GM19455 (cell line): ENCODE results near the gene C19orf33.
A peak's percentile ranks its signal among the peaks of the same experiment; 100 is the strongest.
"Not testable (repeated sequence)": the region's sequence is repeated elsewhere in the genome, so short reads cannot be mapped to it uniquely, and the experiment has no call there.

Source experiments
- ATAC-seq: cut with Tn5 transposase; IDR thresholded peaks from one replicate; pipeline ENCODE4 v1.9.1; 2021; ENCODE audit not compliant: unreplicated experiment

C19orf33 gene

DNA sequence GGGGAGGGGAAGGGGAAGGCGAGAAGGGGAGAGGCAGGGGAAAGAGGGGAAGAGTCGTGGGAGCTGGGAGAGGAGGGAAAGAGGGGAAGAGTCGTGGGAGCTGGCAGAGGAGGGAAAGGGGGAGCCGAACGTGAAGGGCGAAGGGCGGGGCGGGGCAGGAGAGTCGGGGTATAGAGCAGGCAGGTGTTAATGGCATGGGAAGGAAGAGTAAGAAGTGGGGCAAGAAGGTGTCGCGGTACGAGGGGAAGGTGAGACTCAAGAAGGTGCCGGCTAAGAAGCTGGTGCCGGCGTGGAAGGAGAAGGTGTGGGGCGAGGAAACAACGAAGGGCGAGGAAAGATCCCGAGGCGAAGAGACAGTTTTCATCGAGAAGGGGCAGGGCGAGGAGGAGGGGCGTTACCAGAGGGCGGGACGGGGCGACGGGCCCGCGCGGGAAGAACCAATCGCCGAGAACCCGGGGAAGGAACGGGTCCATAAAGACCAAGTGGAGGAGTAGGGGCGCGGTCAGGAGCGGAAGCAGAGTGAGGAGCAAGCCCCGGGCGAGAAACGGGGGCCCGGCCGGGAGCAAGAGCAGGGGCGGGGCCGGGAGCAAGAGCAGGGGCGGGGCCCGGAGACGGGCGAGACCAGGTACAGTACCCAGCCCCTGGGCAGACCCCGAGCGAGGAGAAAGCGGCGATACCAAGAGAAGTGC is 32.0 kb downstream of the C19orf33 start:
- peak; percentile 66 for ATAC-seq

DNA sequence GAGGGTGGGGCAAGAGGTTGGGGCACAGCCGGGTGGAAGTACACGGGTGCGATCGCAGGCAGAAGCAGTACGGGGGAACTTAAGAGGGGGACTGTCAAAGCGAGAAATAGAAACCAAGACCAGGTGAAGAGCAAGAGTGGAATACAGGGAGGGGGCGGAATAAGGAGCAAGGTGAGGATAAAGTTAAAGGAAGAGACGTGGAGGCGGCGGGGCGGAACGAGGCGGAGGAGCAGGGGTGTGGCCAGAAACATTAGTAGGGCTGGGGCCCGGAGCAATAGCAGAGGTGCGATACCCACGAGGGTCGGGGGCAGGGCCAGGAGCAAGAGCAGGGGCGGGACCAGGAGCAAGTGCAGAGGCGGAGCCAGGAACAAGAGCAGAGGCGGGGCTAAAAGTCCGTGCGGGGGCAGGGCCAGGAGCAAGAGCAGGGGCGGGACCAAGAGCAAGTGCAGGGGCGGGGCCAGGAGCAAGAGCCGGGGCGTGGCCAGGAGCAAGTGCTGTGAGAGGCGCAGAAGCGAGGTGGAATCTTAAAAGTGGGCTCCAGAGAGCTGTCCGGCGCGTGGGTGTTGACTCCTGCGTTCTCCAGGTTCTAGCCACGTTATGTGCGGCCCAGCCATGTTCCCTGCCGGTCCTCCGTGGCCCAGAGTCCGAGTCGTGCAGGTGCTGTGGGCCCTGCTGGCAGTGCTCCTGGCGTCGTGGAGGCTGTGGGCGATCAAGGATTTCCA is 32.7 kb downstream of the C19orf33 start:
- peak; percentile 48 for ATAC-seq

DNA sequence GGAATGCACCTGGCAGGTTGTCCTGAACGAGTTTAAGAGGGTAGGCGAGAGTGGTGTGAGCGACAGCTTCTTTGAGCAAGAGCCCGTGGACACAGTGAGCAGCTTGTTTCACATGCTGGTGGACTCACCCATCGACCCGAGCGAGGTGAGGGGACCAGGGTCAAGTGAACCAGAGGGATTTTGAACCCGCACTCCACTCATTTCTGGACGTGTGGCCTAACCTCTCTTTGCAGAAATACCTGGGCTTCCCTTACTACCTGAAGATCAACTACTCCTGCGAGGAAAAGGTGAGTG is 33.3 kb downstream of the C19orf33 start:
- ATAC-seq = no peak

DNA sequence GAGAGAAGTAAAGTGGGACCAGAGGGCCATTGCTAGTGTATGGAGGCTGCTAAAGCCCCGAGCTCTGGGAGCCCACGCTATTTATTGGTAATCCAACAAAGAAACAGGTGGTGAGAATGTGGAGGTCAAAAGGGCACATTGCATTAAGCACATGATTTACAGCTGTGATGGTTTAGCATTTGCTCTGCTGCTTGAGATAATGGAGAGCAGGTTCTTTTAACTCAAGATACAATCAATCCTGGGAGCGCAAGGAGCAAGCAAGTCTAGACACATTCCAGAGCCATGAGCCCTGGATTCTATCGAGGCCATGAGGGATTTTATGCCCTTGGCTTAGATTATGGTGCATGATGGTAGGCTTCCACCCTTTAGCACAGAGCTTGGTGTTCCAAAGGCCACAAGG is 35.0 kb downstream of the C19orf33 start:
- ATAC-seq = not testable (repeated sequence)

DNA sequence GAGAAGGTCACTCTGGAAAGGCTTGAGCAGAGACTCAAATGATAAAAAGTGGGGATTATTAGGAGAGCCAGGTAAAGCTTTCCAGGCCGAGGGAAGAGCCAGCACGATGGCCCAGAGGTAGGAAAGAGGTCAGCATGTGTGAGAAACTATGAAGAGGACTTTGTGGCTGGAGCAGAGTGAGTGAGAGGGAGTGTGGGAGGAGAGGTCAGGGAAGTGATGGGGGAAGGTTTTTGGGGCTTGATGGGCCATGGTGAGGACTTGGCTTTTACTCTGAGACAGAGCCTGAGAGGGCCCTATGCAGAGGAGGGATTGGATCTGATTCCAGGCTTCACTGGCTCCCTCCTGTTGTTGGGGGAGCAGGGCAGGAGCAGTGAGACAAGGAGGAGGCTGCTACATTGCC is 36.9 kb downstream of the C19orf33 start:
- no peak for ATAC-seq

DNA sequence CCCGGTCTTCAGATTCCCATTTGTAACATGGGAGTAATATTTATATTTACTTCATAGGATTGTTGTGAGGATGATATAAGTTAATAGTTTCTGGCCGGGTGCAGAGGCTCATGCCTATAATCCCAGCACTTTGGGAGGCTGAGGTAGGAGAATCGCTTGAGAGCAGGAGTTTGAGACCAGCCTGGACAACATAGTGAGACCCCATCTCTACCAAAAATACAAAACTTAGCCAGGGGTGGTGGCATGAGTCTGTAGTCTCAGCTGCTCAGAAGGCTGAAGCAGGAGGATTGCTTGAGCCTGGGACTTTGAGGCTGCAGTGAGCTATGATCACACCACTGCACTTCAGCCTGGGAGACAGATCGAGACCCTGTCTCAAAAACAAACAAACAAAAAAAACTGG is 42.8 kb downstream of the C19orf33 start:
- ATAC-seq = no peak

DNA sequence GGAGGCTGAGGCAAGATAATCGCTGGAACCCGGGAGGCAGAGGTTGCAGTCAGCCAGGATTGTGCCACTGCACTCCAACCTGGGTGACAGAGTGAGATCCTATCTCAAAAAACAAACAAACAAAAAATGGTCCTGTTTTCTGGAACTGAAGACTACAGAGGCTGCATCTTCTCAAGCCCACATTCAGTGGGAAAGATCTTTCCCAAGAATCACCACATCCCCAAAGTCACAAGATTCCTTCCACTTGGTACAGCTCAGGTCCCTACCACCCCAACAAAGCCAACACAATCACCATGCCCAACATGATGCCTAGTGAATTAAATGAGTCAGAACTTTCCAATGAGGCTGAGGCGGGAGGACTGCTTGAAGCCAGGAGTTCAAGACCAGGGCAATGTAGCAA is 46.8 kb downstream of the C19orf33 start:
- no peak for ATAC-seq

DNA sequence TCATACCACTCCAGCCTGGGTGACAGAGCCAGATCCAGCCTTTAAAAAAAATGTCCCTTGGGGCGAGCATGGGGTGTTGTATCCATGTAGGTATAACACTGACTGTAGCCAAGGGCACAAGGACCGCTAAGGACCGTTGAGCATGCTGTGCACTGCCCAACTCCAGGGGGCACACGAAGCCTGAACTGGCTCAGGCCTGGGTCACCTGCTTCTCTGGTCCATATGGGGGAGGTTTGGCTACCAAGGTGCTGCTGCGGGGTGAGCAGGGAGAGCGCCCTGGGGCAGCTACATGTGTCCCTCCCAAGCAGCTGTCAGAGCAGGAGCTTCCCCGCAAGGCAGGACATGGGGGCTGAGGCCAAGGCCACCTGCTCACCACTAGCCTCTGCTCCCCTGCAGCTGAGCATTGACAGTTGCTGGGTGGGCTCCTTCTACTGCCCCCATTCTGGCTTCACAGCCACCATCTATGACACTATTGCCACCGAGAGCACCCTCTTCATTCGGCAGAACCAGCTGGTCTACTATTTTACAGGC is 47.9 kb downstream of the C19orf33 start:
- no peak for ATAC-seq

DNA sequence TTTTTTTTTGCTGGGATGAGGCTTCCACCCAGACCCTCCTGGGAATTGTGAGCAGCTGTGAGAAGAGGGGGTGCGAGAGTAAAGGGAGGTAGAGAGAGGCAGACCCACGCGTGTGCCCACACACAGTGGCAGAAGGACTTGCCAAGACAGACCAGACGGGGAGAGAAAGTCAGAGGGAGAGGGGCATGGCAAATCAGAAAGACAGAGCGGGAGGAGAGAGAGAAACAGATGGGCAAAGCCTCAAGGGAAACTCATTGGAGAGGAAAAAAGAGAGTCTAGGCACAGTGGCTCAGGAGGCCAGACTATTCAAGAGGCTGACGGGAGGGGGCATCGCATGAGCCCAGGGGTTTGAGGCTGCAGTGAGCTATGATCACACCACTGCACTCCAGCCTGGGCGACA is 48.6 kb downstream of the C19orf33 start:
- no peak for ATAC-seq
